NOMO-1 (cell line): ENCODE measurements around the gene PHLPP1.

ENCODE experiments used
- DNase-seq, 2 experiments: peaks; one replicate each; lab custom pipeline; 2025; ENCODE audit not compliant: unreplicated experiment in 2 of 2; lab: John Stamatoyannopoulos, UW

Gene PHLPP1

DNA sequence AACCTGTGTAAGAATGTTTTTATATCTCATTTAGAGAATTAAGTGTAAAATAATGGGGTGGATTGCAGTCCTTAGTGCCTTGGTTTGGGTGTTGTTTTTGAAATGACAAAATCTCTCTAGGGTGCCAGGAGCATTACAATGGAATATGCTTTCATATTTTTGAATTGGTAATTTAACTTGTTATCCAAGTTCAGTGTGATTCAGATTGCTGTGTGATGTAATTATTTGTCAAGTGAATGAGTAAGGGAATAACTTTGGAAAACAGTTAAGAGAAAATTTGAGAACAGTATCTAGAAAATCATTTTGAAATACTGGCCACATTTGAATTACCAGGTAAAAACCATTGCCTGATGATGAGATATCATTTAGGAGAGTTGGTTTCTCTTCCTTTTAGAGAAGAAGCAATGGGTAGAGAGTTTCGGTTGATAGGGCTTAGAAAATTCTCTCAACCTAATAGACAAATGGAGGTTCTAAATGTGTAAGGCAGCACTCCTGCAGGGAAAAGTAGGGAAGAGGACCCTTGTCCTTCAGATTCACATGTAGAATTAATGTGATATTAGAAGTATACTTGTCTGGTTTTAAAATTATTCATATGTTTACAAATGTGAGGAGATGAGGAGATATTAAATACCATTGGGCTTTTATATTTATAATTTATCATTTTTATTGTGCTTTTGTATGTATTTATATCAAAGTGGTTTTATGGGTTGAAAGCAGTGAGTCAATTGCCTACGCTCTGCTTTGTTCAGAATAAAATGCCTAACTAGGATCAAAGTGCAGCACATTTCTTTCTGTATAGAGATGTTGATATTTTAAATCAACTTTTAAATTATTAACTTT is 124.8 kb downstream of the PHLPP1 start:
- DNase-seq, result no peak

DNA sequence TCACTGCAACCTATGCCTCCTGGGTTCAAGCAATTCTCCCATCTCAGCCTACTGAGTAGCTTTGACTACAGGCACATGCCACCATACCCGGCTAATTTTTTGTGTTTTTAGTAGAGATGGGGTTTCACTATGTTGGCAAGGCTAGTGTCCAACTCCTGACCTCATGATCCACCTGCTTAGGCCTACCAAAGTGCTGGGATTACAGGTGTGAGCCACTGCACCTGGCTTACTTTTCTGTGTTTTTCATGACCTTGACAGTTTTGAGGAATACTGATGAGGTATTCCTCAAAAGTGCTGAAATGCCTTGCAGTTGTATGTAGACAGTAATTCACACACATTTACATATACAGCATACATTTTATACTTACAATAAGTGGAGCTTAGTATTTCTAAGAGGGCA is 126.1 kb downstream of the PHLPP1 start:
- no peak for DNase-seq

DNA sequence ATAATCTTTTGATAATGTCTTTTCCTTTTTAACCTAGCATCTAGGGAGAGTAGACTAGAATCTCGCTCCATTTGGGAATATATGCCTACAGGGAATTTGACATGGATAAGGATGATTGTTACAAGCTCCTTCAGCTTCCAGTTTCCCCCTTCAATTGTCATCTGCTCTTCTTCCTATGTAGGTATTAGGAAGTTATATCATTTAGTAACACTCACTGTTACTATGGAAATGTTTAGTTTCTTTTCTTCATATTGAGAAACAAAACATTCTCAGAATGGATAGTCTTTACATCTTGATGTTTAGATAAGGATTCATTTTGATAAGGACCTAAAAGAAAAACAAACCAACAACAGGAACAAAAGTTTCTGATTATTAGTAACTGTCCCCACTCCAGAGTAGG is 127.6 kb downstream of the PHLPP1 start:
- DNase-seq, result no peak

DNA sequence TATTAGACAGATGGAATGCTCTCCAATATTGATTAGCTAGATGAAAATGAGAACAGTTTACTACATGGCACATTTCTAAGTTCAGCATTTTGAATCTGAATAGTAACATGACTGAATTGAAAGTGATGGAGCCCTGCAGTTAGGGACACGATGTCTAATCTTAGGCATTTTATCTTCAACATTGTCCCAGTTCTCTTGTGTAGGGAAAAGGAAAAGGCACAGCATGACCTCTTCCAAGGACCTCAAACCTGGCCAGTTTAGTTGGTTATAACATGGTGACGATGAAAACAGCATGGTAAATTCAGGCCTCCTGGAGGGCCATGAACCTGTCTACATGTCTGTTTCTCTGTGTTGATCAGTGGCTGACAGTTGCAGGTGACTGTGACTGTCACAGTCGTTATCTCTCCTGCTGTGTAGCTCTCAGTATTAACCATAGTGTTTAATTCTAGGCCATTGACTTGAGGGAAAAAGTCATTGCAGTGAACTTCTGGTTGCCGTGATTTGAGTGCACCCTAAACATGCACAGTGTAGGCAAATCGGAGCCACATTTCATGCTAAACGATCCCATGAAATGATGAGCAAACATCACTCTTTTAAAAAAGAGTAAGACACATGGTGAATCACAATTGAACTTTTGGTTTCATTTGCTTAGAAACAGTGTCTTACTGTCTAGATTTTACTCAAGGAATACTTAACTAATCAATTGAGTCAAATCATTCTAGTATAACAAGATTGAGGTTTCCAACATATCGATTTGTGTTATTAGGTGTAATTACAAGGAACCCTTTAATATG is 129.7 kb downstream of the PHLPP1 start:
- no peak for DNase-seq

DNA sequence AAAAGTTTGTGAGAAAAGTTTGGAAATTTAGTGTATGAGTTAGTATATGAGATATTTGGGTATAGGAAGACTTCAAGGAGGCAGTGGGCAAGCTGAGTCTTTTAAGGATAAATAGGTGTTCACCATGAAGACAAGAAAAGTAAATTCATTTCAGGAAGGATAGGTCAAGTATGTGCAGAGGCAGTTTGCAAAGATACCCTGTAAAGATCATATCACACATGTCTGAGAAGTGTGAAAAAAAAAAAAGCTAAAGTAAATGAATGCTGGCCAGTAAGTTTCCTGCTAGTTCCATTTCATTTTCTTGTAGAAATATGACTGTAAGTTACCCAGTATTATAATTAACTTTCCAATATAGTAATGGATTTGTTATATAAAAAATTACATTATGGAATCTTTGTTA is 131.0 kb downstream of the PHLPP1 start:
- no peak for DNase-seq

DNA sequence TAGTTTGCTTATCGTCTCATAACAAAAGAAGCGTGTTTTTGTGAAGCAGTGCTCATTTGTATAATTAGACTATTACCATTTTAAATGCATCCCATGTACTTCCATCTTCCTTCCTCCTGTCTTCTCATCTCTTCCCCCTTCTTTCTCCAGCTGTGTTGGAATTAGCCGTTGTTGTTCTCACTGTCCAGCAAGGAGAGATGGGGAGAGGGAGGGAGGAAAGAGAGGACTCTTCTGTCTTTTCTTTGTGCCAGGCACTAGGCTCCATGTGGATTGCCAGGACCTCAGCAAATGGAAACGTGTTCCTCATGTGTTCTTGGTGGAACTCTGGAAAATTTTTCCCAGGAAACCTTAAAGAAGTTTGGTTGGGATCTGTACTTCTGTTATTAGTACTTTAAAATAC is 131.7 kb downstream of the PHLPP1 start:
- no peak for DNase-seq

DNA sequence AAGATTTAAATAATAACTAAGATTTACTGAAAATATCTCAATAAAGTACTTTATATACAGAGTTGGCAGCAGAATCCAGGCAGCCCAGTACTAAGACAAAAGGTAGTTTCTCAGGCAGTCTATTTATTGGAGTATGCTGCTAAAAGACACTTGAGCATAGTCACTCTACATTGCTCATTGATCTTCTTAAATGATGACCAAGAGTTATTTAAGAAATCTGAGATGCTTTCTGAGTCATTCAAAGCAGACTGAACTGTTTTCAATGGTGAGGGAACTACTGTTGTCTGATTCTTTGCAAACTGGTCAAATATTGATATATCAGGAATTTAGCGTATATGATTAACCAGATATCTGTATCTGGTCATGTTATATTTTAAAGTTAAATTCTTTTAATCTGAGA is 133.6 kb downstream of the PHLPP1 start:
- no peak for DNase-seq

DNA sequence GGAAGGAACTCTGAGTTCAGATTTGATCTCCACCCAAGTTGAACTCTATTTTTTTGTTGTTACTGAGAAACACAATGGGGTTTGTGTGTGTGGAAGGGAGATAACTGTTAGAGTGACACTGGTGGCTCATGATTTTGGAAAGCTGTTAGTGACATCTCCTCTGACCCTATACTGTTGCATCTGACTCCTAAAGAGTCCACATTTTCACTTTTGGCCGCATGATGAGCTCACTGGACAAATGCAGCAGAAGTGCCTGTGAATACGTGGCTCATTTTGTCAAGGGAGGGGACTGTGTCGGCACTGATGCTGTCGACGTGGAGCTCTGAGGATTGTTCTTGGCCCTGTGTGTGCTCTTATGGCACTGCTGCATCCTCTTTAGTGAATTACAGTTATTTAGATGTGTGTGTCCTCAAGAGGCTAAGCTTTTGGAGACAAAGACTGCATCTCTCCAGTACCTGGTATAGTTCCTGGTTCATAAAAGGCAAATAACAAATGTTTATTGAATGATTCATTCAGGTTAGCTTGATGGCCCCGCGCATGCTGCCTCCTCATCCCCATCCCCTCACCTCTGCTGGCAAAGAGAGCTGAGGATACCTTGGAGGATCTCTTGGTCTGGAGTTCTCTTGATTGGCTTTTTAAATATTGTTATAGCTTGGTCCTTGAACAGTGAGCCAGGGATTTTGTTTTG is 135.4 kb downstream of the PHLPP1 start:
- no peak for DNase-seq

DNA sequence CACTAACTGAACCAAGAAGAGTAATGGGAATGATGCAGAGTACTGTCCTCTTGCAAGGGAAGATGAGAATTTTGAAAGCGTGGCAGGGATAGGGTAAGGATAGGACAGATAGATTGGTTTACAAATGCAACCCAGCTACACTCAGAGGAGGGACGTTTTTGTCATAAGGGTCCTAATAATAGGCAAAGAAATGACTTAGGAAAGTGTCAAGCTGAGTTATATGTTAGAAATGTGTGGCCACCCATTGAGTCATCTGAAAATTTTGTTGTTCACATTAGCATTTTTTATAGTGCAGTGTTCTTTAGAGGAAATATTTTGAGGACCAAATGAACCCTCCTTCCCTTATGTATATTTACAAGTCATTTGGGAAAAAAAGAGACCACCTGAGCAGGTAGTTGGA is 137.5 kb downstream of the PHLPP1 start:
- no peak for DNase-seq

DNA sequence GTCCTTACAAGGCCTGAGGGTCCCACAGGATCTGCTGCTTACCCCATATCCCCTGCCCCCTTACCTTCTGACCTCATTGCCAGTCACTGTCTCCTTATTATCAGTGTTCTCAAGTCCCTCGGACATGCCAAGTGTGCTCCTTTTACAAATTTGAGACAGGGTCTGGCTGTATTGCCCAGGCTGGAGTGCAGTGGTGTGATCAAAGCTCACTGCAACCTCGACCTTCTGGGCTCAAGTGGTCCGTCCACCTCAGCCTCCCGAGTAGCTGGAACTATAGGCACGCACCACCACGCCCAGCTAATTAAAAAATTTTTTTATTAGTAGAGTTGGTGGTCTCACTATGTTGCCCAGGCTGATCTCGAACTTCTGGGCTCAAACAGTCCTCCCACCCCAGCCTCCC is 141.0 kb downstream of the PHLPP1 start:
- DNase-seq, result no peak

DNA sequence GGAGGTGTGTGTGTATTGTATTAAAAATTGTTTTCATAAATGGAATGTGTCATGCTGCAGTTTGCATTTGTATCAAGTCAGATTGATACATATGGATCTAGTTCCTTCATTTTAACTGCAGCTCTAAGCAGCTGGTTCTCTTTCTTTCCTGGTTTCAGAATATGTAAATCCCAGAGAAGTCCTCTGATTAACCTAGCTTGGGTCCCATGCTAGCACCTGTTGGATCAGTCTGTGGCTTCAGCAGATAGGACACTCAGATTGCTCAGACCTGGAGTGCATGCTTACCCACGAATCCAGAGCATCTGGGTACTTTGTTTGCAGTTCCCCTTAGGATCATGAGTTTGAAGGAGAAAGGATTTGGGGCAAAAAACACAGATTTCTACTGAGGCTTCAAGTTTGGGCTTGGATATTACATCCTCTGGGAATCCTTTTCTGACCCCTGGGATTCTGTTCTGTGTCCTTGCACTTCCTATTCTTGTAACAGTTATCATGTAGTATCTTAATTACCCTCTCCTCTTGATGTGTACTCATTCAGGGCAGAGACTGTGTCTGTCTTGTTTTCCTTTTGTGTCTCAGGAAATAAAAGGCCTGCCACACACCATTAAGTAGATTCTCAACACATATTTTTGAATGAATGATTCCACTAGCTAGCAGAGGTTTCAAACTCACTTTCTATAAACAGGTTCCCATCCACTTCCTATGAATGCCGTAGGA is 142.1 kb downstream of the PHLPP1 start:
- DNase-seq, result no peak

DNA sequence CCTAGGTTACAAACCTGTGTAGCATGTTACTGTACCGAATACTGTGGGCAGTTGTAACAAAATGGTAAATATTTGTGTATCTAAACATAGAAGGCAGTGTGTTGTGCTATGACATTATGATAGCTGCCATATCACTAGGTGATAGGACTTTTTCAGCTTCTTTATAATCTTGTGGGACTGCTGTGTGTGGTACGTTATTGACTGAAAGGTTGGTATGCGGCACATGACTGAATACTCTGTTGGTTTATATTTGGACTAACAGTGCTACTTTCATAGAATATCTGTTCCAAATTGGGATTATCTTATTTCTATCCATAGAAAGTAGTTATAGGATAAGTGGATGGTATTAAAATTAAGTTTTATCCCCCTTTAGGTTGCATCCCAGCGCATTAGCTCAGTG is 144.7 kb downstream of the PHLPP1 start:
- no peak for DNase-seq

DNA sequence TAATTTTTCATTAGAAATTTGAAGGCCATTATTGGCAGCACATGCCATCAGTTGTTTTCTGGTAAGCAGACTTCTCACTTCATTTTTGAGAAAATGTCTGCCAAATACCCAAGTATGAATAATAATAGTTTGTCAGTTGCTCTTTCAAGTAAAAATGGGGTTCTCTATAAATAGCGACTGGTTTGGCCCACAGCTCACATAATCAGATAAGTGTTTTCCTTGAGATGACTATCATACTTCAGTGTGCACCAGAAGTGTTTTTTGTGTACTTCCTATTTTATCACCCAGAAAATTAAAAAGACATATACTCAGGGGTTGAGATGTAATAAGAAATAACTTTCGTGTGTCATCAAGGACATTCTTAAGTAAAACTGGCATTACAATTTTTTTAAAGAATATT is 147.1 kb downstream of the PHLPP1 start:
- DNase-seq, result no peak

DNA sequence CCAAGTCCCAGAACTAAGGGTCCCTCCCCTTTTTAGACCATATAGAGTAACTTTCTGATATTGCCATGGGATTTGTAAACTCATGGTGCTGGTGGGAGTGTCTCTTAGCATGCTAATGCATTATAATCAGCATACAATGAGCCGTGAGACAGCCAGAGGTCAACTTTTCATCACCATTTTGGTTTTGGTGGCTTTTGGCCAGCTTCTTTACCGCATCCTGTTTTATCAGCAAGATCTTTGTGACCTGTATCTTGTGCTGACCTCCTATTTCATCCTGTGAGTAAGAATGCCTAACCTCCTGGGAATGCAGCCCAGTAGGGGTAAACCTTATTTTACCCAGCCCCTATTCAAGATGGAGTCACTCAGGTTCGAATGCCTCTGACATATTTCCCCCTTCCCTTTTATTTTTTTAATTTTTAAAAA is 148.2 kb downstream of the PHLPP1 start:
- no peak for DNase-seq

DNA sequence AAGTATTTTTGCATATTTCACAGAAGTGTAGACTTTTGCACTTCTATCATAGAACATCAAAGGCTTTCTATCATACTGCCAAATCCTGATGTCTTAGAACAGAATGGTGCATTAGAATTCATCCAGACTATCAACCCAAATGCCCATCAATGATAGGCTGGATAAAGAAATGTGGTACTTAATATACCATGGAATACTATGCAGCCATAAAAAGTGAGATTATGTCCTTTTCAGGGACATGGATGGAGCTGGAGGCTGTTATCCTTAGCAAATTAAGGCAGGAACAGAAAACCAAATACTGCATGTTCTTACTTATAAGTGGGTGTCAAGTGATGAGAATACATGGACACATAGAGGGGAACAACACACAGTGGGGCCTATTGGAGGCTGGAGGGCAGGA is 150.2 kb downstream of the PHLPP1 start:
- DNase-seq, result no peak

DNA sequence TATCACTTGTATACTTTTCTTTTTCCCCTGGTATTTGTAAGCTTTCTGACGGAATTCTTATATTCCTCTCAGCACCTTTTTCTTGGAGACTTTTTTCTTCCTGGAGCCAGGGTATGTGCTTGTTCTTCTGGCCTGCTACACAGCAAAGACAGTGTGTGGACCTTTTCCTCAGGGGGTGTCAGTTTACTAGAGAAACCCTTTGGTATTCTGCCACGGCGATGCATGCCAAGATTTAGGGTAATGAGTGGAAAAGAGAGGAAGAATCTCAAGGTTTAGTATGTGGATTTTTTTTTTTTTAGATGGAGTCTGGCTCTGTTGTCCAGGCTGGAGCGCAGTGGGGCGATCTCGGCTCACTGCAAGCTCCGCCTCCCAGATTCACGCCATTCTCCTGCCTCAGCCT is 152.2 kb downstream of the PHLPP1 start:
- DNase-seq, result no peak

DNA sequence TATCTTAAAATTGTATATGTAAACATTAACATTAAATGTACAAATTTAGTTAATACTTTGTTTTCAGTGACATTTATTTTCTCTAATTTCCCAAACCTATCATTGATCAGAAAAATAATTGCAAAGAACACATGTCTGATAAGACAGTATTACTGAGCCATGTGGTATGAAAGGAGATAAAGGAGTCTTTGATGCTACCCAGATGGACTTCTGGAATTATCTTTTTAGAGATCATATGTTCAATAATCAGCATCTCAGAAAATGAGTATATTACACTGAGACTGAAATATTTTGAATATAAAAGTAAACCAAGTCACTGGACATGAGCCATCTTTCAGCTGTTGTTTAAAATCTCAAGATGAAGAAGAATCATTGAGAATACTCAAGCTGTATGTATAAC is 153.3 kb downstream of the PHLPP1 start:
- no peak for DNase-seq

DNA sequence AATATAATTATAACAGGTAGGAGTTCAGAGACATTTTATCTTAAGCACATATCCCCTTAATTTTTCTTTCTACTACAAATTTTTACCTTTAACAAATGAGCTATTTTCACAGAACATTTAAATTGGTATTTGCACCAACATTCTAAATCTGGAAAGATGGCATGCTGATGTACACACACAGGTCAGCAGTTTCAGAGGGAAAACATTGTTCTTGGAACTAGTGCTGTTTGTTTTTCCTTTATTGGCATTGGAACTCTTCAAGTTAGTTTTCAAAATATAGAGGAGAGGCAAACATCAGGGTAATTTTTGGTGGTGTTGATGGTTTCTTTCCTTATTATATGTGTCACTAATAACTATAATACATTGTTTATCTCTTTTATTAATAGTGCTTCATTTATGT is 155.3 kb downstream of the PHLPP1 start:
- no peak for DNase-seq

DNA sequence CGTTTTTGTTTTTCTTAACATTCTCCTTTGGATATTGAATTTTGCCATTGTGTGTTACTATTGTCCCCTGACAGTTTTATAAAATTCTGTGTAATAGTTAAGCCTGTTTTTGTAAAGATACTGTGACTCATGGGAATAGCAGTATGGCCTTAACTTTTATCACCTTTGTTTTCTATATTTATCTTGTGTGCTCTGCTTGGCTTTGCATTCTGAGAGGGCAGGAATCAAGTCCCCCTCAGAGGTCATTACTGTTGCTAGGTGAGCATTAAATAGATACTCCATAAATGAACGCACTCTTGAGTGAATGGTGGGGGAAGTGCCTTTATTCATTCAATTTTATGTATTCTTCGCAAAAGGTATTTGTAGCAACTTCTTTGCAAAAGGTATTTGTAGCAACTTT is 160.0 kb downstream of the PHLPP1 start:
- no peak for DNase-seq

DNA sequence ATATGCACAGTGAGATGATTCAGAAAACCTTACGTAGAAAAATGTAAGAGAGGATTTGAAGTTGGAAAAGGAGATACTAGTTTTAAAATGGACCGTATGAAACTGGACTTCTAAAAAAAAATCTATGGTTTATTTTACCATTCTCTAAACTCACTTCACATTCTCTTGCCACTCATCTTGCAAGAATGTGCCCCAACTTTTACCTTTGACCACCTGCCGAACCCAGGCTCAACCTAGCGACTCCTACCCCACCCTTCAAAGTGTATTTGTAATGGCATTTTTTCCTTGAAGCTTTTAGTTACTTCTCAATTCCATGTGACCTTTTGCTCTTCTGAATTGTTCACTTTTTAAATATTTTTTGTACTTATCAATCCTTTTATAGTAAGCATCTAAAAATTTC is 160.8 kb downstream of the PHLPP1 start:
- no peak for DNase-seq

DNA sequence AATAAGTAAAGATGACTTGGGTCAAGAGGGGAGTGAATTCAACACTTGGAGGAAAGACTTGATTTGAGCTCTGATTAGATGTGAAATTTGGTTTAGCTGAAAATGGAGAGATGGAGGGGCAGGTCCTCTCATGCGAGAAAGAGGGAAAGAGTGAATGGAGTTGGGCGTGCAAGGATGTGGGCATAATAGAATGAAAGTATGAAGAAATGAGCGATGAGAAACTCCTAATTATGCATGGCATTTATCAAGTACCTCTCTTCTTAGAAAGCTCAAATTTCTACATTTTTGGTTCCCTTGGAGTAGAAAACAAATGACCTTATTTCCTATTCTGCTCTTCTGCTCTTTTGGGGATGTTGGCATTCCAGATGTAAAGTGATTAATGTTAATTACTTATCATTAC is 161.5 kb downstream of the PHLPP1 start:
- no peak for DNase-seq
